Nephron (organoid): ENCODE results near the gene PABPN1L.

Experiments used
- H3K27ac Mint-ChIP-seq, 3 experiments: 2 replicates each; pipeline ENCODE4 v1.8.0; 2020; ENCODE audit warnings: mixed read lengths in 3 of 3, mild to moderate bottlenecking in 2 of 3, moderate library complexity in 1 of 3
- H3K27me3 Mint-ChIP-seq: 2 replicates; pipeline ENCODE4 v1.8.0; 2021; ENCODE audit warnings: low read depth, mild to moderate bottlenecking, moderate library complexity, mixed read lengths
- H3K36me3 Mint-ChIP-seq: 2 replicates; pipeline ENCODE4 v1.8.0; 2020; ENCODE audit warnings: low read depth, mixed read lengths
- H3K4me1 Mint-ChIP-seq: 2 replicates; pipeline ENCODE4 v1.8.0; 2020; ENCODE audit warnings: mixed read lengths
- H3K4me3 Mint-ChIP-seq, 3 experiments: 2 replicates each; pipeline ENCODE4 v1.8.0; 2020; ENCODE audit warnings: mild to moderate bottlenecking in 3 of 3, mixed read lengths in 3 of 3, moderate library complexity in 2 of 3
- H3K9me3 Mint-ChIP-seq: 2 replicates; pipeline ENCODE4 v1.8.0; 2020; ENCODE audit warnings: mixed read lengths
- TF ChIP-seq, protein P1 (sequence below), 3 experiments: fragments of 200-600 bp; sonication (generic); IDR thresholded peaks; one replicate each; pipeline ENCODE4 v1.5.0; 2021; ENCODE audit warnings: antibody characterized with exemption in 3 of 3; ENCODE audit not compliant: unreplicated experiment in 3 of 3

PABPN1L gene

DNA sequence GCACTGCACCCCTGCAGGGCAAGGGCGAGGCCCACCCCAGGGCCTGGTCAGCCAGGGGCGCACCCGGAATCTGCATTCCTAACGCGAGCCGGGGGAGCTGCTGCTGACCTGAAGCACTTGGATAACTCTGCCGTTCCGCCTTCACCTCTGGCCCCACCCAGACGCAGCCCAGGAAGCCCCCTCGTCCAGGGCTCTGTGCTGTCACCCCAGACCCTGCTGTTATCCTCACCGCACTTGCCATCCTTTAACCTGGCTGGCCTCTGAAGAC lies 13.3 kb upstream of the PABPN1L start:
- H3K27me3 Mint-ChIP-seq, result peaks cover 8% of the 10 kb centered on the region

DNA sequence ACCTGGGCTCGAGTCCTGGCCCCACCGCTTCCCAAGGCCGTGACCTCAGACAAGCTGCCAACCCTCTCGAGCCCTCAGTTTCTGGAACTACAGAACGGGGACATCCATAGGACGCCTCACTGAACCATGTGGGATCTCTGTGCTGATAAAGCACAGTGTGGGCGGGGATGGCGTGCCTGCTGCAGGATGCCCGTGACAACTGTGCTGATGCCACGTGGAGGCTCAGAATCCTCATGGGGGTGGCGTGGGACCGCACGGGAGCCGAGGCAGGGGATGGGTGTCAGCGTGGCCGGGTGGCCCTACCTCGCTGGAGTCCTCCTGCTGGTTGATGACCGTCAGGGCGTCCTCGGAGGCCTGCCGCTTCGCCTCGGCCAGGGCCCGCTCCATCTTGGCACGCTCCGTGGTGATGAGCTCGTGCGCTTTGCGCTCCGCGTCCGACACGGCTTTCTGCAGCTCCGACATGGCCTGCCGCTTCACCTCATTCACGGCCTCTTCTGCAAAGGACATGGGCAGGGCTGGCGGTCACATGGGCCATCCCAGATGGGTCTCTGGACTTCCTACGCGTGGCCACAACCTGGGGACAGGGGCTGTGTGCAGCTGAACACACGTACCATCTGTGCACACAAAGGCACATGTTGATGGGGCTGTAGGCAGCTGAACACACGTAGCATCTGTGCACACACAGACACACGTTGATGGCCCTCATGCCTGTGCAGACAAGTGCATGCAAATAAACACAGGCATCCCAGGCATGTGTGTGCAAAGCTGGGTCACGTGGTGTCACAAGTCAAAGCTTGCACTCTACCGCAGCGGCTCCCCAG lies 12.7 kb upstream of the PABPN1L start:
- H3K27ac Mint-ChIP-seq, result no peak overlapping the region
- H3K9me3 Mint-ChIP-seq, result no peaks in the 10 kb centered on the region
- no peak overlapping the region for H3K4me3 Mint-ChIP-seq

More for the DNA sequence above, 13.3 kb upstream of the PABPN1L start:
- H3K27ac Mint-ChIP-seq, result peak overlapping the region in 1 of 3 experiments; percentile 59
- H3K36me3 Mint-ChIP-seq, result no peaks in the 10 kb centered on the region
- TF ChIP-seq, protein P1, sequence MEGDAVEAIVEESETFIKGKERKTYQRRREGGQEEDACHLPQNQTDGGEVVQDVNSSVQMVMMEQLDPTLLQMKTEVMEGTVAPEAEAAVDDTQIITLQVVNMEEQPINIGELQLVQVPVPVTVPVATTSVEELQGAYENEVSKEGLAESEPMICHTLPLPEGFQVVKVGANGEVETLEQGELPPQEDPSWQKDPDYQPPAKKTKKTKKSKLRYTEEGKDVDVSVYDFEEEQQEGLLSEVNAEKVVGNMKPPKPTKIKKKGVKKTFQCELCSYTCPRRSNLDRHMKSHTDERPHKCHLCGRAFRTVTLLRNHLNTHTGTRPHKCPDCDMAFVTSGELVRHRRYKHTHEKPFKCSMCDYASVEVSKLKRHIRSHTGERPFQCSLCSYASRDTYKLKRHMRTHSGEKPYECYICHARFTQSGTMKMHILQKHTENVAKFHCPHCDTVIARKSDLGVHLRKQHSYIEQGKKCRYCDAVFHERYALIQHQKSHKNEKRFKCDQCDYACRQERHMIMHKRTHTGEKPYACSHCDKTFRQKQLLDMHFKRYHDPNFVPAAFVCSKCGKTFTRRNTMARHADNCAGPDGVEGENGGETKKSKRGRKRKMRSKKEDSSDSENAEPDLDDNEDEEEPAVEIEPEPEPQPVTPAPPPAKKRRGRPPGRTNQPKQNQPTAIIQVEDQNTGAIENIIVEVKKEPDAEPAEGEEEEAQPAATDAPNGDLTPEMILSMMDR (IDR thresholded peaks at IDR 0.05; ENCODE audit: unreplicated experiment in 3 of 3), result no peak
- peak overlapping the region in 1 of 3 experiments; percentile 50 for H3K4me3 Mint-ChIP-seq
- no peaks in the 10 kb centered on the region for H3K9me3 Mint-ChIP-seq
- peaks cover 29% of the 10 kb centered on the region for H3K4me1 Mint-ChIP-seq

DNA sequence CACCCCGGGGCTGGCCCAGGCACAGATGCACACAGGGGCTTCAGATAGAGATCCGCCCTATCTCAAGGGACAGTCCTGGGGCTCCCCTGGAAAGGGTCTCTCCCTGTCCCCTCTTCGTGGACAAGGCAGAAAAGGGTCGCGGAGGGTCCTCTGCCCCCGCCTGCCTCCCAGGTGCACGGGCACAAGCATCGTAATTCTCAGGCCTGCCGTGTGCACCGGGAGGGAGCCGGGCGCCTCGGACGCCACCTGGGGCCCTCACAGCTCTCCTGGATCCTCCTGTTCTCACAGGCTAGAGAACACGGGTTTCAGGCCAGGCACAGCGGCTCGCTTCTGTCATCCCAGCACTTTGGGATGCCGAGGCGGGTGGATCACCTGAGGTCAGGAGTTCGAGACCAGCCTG lies 11.9 kb upstream of the PABPN1L start:
- peaks cover 21% of the 10 kb centered on the region for H3K4me1 Mint-ChIP-seq
- peaks cover 8% of the 10 kb centered on the region for H3K27me3 Mint-ChIP-seq
- TF ChIP-seq, protein P1 (IDR thresholded peaks at IDR 0.05; ENCODE audit: unreplicated experiment in 3 of 3), result no peak
- no peaks in the 10 kb centered on the region for H3K9me3 Mint-ChIP-seq
- H3K27ac Mint-ChIP-seq, result no peak overlapping the region
- H3K36me3 Mint-ChIP-seq, result no peaks in the 10 kb centered on the region
- H3K4me3 Mint-ChIP-seq, result no peak overlapping the region

More for the DNA sequence above, 12.7 kb upstream of the PABPN1L start:
- Mint-ChIP-seq H3K36me3 (no peaks in the 10 kb centered on the region), H3K4me1 (peaks cover 29% of the 10 kb centered on the region), H3K27me3 (peaks cover 8% of the 10 kb centered on the region)
- TF ChIP-seq, protein P1 (IDR thresholded peaks at IDR 0.05; ENCODE audit: unreplicated experiment in 3 of 3), result no peak

DNA sequence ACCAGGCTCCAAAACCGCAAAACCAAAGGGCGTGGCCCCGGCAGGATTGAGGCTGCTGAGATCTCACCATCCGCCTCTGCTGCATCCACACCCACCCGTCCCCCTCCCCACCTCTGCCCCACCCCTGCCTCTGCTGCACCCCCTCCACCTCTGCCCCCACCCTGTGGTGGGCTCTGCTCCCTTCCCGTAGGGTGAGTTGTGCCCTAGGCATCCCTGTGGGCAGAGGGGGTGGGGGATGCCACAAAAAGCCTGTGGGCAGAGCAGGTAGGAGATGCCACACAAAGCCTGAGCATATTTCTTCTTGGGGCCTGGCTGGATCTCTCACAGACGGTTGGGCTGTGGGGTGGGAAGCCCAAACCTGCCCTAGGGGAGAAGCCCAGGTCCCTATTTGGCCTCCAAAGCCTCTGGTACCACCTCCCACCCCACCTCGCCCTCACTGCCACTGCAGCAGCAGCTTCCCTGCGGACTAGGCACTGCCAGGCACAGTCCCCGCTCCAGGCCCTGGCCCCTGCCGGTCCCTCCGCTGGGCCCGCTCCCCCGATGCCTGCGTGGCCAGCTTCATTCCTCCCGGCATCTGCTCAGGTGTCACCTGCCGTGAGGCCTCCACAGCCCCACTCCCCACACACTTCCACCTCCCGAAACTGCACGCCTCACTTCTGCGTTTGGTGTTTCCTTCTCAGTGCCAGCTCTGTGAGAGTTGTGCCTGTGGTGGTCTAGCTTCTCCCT lies 11.3 kb upstream of the PABPN1L start:
- TF ChIP-seq, protein P1 (IDR thresholded peaks at IDR 0.05; ENCODE audit: unreplicated experiment in 3 of 3), result no peak
- H3K4me1 Mint-ChIP-seq, result peaks cover 18% of the 10 kb centered on the region

DNA sequence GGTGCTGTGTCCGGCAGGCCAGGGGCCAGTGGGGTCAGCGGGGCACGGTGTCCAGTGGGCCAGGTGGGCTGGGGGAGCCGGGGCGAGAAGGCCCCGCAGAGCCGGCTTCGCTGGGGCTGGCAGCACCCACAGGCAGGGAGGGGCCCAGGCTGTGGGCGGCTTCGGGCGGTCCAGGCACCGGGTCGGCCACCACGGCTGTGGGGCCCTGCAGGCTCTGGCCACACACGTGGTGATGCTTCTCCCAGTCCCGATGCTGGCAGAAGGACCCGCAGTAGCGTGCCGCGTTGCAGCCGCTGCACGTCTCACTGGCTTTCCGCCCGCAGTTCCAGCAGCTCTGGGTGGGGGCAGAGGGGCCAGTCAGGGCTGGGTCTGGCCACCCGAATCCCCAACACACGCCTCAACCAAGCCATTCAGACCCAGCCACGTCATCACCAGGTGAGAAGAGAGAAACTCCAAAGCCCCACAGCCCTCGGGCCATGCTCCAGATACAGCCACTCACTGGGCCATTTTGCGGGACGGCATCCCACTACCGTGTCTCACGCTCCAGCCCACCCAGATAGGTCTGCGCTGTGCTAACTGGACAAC lies 10.6 kb upstream of the PABPN1L start:
- Mint-ChIP-seq H3K27ac (no peak overlapping the region), H3K27me3 (peaks cover 4% of the 10 kb centered on the region), H3K4me1 (peaks cover 18% of the 10 kb centered on the region), H3K4me3 (no peak overlapping the region), H3K9me3 (no peaks in the 10 kb centered on the region), H3K36me3 (no peaks in the 10 kb centered on the region)
- TF ChIP-seq, protein P1 (IDR thresholded peaks at IDR 0.05; ENCODE audit: unreplicated experiment in 3 of 3), result no peak

More for the DNA sequence above, 11.3 kb upstream of the PABPN1L start:
- peaks cover 8% of the 10 kb centered on the region for H3K27me3 Mint-ChIP-seq
- no peak overlapping the region for H3K27ac Mint-ChIP-seq
- no peaks in the 10 kb centered on the region for H3K9me3 Mint-ChIP-seq
- no peaks in the 10 kb centered on the region for H3K36me3 Mint-ChIP-seq
- H3K4me3 Mint-ChIP-seq, result no peak overlapping the region
